PC-3 (cell line): ENCODE measurements around the gene SDK1.

Experiments
- CTCF ChIP-seq: fragments of 300-600 bp; sonication (generic); conservative IDR thresholded peaks from 2 replicates; pipeline ENCODE4 v1.5.1; 2017; ENCODE audit warnings: antibody characterized with exemption, low read depth, mild to moderate bottlenecking, low read length
- EZH2 ChIP-seq: fragments of 300-600 bp; sonication (generic); IDR thresholded peaks from one replicate; pipeline ENCODE4 v1.6.1; 2017; ENCODE audit warnings: antibody characterized with exemption, mild to moderate bottlenecking, low read length; ENCODE audit not compliant: unreplicated experiment
- EZH2phosphoT487 ChIP-seq: fragments of 300-600 bp; sonication (generic); IDR thresholded peaks from 2 replicates; pipeline ENCODE4 v1.6.1; 2018; ENCODE audit warnings: mild to moderate bottlenecking, antibody characterized with exemption, low read length, borderline replicate concordance

- TF ChIP-seq CTCF (no peak), EZH2 (no peak), EZH2phosphoT487 (no peak)
These were observed 969.2 kb downstream of the SDK1 start for GRCh38 chr7:4270268-4270667.
